Measurements from ENCODE around the gene GREM1.

GREM1 gene

GRCh38 chr15:32790352-32790999 is 72.7 kb downstream of the GREM1 start:
- no peak for DNase-seq

- no peak for DNase-seq
These were observed 74.6 kb downstream of the GREM1 start for GRCh38 chr15:32792436-32792835.

Data from stimulated activated CD4-positive, alpha-beta T cell treated with anti-CD3 and anti-CD28 coated beads, Interleukin-4, amount 100 ng/mL, for 24 hours (primary cell).